GM13977 (cell line): ENCODE results near the gene ADAMTS14.

ENCODE experiments used
- DNase-seq: peaks from one replicate; pipeline ENCODE4 v3.0.0; 2012; ENCODE audit warnings: low spot score
- in situ Hi-C: fragments of 300-500 bp; cut with MboI; formaldehyde crosslinking; loops from one replicate; pipeline ENCODE4 v1.12.0; 2022; ENCODE audit warnings: low sequenced_read_pairs, low pct_unique_long_range_greater_than_20kb, mixed read lengths, inconsistent platforms; ENCODE audit not compliant: unreplicated experiment
- TF ChIP-seq, protein P1 (sequence below): IDR thresholded peaks from 2 replicates; pipeline ENCODE4 v1.5.1; 2012; ENCODE audit warnings: mild to moderate bottlenecking, control low read depth; ENCODE audit not compliant: insufficient read depth; ENCODE audit errors: extremely low read depth, missing control alignments

Gene ADAMTS14

DNA sequence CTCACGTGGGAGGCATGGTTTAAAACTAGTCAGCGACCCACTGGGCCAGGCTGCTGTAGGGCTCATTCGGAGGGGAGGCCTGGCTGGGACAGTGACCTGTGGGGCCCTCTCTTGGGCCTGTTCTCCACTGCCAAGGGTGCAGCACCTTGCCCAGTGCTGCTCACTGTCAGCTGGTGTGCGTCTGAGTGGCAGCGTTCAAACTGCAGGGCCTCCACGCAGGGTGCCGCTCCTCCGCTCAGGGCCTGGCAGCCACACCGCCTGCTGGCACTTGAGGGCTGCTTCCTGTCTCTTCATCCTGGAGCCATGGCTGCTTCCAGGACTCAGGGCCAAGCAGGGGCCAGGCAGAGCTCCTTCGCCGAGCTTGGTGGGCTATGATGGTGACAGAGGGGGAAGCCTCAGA is 18.3 kb downstream of the ADAMTS14 start:
- TF ChIP-seq, protein P1, sequence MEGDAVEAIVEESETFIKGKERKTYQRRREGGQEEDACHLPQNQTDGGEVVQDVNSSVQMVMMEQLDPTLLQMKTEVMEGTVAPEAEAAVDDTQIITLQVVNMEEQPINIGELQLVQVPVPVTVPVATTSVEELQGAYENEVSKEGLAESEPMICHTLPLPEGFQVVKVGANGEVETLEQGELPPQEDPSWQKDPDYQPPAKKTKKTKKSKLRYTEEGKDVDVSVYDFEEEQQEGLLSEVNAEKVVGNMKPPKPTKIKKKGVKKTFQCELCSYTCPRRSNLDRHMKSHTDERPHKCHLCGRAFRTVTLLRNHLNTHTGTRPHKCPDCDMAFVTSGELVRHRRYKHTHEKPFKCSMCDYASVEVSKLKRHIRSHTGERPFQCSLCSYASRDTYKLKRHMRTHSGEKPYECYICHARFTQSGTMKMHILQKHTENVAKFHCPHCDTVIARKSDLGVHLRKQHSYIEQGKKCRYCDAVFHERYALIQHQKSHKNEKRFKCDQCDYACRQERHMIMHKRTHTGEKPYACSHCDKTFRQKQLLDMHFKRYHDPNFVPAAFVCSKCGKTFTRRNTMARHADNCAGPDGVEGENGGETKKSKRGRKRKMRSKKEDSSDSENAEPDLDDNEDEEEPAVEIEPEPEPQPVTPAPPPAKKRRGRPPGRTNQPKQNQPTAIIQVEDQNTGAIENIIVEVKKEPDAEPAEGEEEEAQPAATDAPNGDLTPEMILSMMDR = no peak
- in situ Hi-C loops = no loop called here
- DNase-seq = no peak

DNA sequence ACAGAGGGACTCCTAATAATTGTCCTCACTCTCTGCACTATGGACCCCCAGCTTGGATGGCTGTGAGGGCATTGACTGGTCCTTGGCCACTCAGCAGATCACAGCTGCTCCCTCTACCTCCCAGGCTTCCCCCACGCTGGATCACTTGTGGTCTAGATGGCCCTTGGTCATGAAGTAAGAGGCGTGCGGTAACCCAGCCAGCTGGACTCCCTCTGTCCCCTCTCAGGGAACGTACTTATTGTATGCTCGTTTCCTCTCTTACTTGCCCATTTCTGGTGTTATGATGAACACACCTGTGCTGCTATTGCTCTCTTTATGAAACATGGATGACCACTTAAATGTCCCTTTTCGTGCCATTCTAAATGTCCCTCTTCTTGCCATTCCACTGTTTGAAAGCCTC is 19.3 kb downstream of the ADAMTS14 start:
- TF ChIP-seq, protein P1 = no peak
- in situ Hi-C loops = no loop called here
- DNase-seq = no peak

DNA sequence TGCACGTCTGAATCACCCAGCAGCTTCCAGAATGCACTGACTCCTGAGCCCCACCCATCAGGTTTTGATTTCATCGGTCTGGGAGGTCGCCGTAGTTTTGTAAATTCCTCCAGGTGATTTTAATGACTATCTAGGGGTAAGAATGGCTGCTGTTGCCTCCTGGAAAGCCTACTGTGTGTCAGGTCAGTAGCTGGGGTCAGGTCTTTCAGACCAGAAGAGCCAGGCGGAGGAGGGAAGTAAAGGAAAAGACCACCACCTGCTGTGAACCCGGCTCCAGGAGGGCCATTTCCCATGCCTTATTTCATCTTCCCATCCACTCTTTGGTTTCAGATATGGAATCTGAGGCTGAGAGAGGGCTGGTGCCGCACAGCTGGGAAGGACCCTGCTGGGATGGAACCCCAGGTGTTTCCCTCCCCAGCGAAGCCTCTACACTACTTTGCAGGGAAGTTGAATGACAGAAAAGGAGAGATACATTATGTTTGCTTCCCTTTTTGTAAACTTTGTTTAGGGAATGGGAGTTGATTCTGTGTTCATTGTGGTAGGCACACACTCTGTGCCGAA is 19.8 kb downstream of the ADAMTS14 start:
- TF ChIP-seq, protein P1 = no peak
- in situ Hi-C loops = no loop called here
- DNase-seq = no peak

DNA sequence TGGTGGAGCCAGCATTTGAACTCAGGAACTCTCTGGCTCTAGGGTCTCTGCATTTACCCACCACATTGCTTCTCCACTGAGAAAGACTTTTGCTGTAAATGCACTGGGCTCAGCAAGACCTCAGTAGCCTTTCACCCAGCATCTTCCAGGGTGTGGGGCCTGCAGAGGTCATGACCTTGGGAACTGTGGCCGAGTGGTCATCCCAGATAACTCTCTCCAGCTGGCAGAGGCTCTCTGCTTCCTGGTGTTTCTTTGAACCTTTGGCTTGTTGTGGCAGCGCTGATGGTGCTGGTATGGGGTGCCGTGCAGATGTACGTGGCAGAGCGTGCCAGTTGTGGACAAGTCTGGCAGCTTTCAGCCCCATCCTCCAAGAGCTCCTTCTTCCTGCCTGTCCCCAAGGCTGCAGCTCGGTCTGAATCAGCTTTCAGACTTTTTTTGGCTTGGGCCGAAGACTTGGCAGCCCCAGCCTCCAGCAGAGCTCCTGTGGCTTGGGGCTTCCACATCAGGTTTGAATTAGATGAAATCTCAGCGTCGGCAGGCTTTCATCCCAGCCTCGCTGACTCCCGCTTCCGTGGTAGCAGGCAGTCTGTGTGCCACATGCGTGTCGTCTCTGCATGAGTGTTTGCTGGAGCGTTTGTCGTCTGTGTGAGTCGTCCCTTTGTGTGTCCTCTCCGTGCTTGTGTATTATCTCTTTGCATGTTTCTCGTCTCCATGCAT is 21.5 kb downstream of the ADAMTS14 start:
- in situ Hi-C loops = no loop called here

DNA sequence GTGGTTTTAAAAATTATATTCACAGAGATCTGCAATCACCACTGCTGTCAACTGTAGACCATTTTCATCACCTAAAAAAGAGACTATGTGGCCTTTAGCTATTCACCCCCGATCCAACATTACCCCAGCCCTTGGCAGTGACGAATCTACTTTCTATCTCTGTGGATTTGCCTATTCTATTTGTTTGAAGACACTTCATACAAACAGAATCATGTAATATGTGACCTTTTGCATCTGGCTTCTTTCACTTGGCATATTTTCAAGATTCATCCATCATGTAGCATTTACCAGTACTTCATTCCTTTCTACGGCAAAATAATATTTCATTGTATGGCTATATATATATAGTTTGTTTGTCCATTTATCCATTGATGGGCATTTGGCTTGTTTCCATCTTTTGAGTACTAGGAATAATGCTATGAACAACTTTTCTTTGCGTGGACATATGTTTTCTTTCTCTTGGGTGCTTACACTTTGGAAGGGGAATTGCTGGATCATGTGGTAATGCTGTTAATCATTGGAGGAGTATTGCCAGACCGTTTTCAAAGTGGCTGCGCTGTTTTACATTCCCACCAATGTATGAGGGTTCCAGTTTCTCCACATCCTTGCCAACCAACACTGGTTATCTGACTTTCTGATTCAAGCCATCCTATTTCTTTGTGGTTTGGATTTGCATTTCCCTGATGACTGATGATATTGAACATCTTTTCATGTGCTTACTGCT is 22.3 kb downstream of the ADAMTS14 start:
- TF ChIP-seq, protein P1 = no peak
- in situ Hi-C loops = no loop called here
- DNase-seq = no peak

More for the DNA sequence above, 21.5 kb downstream of the ADAMTS14 start:
- no peak for DNase-seq
- TF ChIP-seq, protein P1 = no peak

DNA sequence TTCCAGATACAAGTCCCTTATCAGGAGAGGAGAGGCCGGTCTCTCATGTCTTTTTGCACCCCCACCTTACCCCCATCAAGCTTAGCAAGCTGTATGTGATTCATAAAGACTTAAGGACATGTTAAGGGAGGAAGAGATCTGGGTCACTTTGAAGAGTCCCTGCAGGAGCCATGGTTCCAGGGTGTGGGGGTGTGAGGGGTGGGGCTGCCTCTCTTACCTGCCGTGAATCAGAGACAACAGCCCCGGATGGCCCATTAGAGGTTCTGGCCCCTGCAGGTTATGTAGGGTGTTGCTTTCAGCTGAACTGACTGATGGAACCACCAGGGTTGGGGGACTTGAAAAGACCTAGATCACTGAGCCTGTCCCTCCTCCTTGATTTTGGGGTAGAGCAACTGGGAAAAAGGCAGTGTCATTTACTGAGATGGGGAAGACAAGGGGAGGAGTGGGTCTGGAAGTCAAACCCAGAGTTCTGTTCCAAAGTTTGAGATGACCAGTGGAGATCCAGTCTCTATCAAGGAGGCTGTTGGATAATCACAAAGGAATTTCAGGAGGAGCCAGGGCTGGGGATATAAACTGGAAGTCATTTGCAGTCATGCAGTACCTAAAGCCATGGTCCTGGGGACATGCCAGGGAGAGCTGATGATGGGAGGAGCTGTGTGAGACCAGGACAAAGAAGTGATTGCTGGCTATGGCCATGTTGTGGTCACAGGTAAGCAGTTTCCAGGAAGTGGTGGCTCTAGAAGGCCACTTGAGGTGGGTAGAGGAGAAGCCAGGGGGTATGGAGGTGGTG is 23.1 kb downstream of the ADAMTS14 start:
- TF ChIP-seq, protein P1 = no peak
- in situ Hi-C loops = no loop called here
- DNase-seq = no peak
